Hindlimb muscle (tissue), 1 donor: ENCODE data around the gene ISCA2. TPM values are rescaled to one million over a fixed set of nuclear protein-coding genes. Genes with fewer than 3 reads are reported as not detected.
A peak's percentile ranks its signal among the peaks of the same experiment; 100 is the strongest.
"Not testable (repeated sequence)": the region's sequence is repeated elsewhere in the genome, so short reads cannot be mapped to it uniquely, and the experiment has no call there.

Source experiments
- DNase-seq: peaks from one replicate; pipeline ENCODE4 v3.0.0-alpha.2; 2013
- polyA plus RNA-seq: library from polyadenylated mRNA; unstranded; fragments of 120-200 nt; gene quantifications from one replicate; pipeline ENCODE4 v1.2.1, GENCODE V29; 2013; ENCODE audit not compliant: insufficient read length

Gene ISCA2
- polyA plus RNA-seq = 22.7 TPM

- peak; percentile 98 for DNase-seq
Observed at GRCh38 chr14:74493343-74494261, at the start of gene ISCA2. Gene ISCA2 (plus strand): TSS chr14:74493765. CDS start chr14:74493775, 10 bp downstream.

GRCh38 chr14:74444866-74445265 lies 48.7 kb upstream of the ISCA2 start:
- DNase-seq = no peak

- not testable (repeated sequence) for DNase-seq
Observed at GRCh38 chr14:74454397-74454796, 39.2 kb upstream of the ISCA2 start.

GRCh38 chr14:74456684-74457564 lies 36.6 kb upstream of the ISCA2 start:
- no peak for DNase-seq

GRCh38 chr14:74457565-74457895 lies 36.0 kb upstream of the ISCA2 start:
- DNase-seq = no peak

GRCh38 chr14:74459289-74459946 lies 34.1 kb upstream of the ISCA2 start:
- no peak for DNase-seq

GRCh38 chr14:74459976-74460375 lies 33.6 kb upstream of the ISCA2 start:
- no peak for DNase-seq

GRCh38 chr14:74462993-74463392 lies 30.6 kb upstream of the ISCA2 start:
- DNase-seq = no peak

GRCh38 chr14:74463697-74464096 lies 29.9 kb upstream of the ISCA2 start:
- no peak for DNase-seq

- no peak for DNase-seq
Observed at GRCh38 chr14:74464785-74465184, 28.8 kb upstream of the ISCA2 start.

- DNase-seq = no peak
Observed at GRCh38 chr14:74465335-74465734, 28.2 kb upstream of the ISCA2 start.

- no peak for DNase-seq
Observed at GRCh38 chr14:74468513-74468912, 25.1 kb upstream of the ISCA2 start.

- DNase-seq = no peak
Observed at GRCh38 chr14:74469548-74470518, 23.7 kb upstream of the ISCA2 start.

GRCh38 chr14:74472601-74473000 lies 21.0 kb upstream of the ISCA2 start:
- no peak for DNase-seq

GRCh38 chr14:74474376-74474775 lies 19.2 kb upstream of the ISCA2 start:
- no peak for DNase-seq

GRCh38 chr14:74475678-74476077 lies 17.9 kb upstream of the ISCA2 start:
- no peak for DNase-seq

- no peak for DNase-seq
Observed at GRCh38 chr14:74476107-74476506, 17.5 kb upstream of the ISCA2 start.

GRCh38 chr14:74476607-74477006 lies 17.0 kb upstream of the ISCA2 start:
- no peak for DNase-seq

- no peak for DNase-seq
Observed at GRCh38 chr14:74478996-74479635, 14.4 kb upstream of the ISCA2 start.

- no peak for DNase-seq
Observed at GRCh38 chr14:74480046-74480445, 13.5 kb upstream of the ISCA2 start.

GRCh38 chr14:74482571-74482970 lies 11.0 kb upstream of the ISCA2 start:
- DNase-seq = no peak
